NT2/D1 (cell line): ENCODE measurements around the gene MRPL58.
"Not testable (repeated sequence)": the region's sequence is repeated elsewhere in the genome, so short reads cannot be mapped to it uniquely, and the experiment has no call there.

ENCODE experiments used
- DNase-seq: peaks from one replicate; pipeline ENCODE4 v3.0.0-alpha.2; 2011; ENCODE audit warnings: low read depth, low spot score
- H3K27me3 ChIP-seq: 2 replicates; pipeline ENCODE4 v1.6.0; 2011; ENCODE audit warnings: mild to moderate bottlenecking; ENCODE audit not compliant: insufficient read length, insufficient read depth
- H3K36me3 ChIP-seq: 2 replicates; pipeline ENCODE4 v1.6.1; 2011; ENCODE audit warnings: mild to moderate bottlenecking, low read length, mixed read lengths; ENCODE audit not compliant: insufficient read depth, insufficient read length
- H3K4me1 ChIP-seq: 2 replicates; pipeline ENCODE4 v1.5.1; 2011; ENCODE audit not compliant: insufficient read depth, insufficient read length
- H3K4me3 ChIP-seq: 2 replicates; pipeline ENCODE4 v1.5.1; 2011; ENCODE audit warnings: low read depth; ENCODE audit not compliant: insufficient read length
- H3K9ac ChIP-seq: 2 replicates; pipeline ENCODE4 v1.6.0; 2011; ENCODE audit warnings: low read depth; ENCODE audit not compliant: insufficient read length
- H3K9me3 ChIP-seq: 2 replicates; pipeline ENCODE4 v1.5.1; 2011; ENCODE audit warnings: mild to moderate bottlenecking, low read length; ENCODE audit not compliant: insufficient read depth
- SUZ12 ChIP-seq: IDR thresholded peaks from 2 replicates; pipeline ENCODE4 v1.6.1; 2011; ENCODE audit not compliant: insufficient read length, insufficient read depth; ENCODE audit errors: extremely low read depth
- YY1 ChIP-seq: IDR thresholded peaks from 2 replicates; pipeline ENCODE4 v1.6.1; 2011; ENCODE audit not compliant: insufficient read length, insufficient read depth
- ZNF274 ChIP-seq: IDR thresholded peaks from 2 replicates; pipeline ENCODE4 v1.6.1; 2011; ENCODE audit warnings: mild to moderate bottlenecking, low read depth, low read length

The MRPL58 gene

DNA sequence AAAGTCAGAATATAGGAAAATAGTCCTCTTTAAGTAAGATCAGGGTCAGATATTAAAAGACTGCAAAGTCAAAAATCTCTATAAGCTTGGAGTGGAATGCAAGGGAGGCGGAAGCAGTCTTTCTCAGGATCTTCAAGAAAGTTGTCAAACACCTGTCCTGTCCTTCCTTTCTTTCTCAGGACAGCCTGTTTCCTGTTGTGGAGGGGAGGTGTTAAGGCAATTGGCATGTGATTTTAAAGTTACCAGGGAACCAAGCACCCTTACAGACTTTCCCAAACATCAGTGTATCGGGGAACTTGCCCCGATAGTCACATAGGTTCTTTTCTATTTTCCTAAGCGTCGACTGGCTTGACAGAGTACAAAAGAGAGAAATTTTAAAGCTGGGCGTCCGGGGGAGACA is 32.2 kb downstream of the MRPL58 start:
- Histone ChIP-seq H3K4me1 (peaks cover 10% of the 10 kb centered on the region), H3K9ac (no peak overlapping the region), H3K4me3 (no peak overlapping the region), H3K9me3 (no peaks in the 10 kb centered on the region), H3K36me3 (peaks cover 41% of the 10 kb centered on the region), H3K27me3 (no peaks in the 10 kb centered on the region)
- DNase-seq, result no peak
- TF ChIP-seq YY1, result no peak
- TF ChIP-seq ZNF274, result no peak
- no peak for TF ChIP-seq SUZ12

DNA sequence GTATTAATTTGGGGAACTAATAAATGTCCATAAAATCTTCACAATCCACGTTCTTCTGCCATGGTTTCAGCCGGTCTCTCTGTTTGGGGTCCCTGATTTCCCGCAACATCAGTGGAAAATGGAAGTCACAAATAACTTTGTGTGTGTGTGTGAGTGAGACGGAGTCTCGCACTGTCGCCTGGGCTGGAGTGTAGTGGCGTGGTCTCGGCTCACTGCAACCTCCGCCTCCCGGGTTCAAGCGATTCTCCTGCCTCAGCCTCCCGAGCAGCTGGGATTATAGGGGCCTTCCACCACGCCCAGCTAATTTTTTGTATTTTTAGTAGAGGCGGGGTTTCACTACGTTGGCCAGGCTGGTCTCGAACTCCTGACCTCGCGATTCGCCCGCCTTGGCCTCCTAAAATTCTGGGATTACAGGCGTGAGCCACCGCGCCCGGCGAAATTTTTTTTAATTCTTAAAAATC is 33.5 kb downstream of the MRPL58 start:
- not testable (repeated sequence) for H3K9me3 ChIP-seq
- peaks cover 39% of the 10 kb centered on the region for H3K36me3 ChIP-seq

DNA sequence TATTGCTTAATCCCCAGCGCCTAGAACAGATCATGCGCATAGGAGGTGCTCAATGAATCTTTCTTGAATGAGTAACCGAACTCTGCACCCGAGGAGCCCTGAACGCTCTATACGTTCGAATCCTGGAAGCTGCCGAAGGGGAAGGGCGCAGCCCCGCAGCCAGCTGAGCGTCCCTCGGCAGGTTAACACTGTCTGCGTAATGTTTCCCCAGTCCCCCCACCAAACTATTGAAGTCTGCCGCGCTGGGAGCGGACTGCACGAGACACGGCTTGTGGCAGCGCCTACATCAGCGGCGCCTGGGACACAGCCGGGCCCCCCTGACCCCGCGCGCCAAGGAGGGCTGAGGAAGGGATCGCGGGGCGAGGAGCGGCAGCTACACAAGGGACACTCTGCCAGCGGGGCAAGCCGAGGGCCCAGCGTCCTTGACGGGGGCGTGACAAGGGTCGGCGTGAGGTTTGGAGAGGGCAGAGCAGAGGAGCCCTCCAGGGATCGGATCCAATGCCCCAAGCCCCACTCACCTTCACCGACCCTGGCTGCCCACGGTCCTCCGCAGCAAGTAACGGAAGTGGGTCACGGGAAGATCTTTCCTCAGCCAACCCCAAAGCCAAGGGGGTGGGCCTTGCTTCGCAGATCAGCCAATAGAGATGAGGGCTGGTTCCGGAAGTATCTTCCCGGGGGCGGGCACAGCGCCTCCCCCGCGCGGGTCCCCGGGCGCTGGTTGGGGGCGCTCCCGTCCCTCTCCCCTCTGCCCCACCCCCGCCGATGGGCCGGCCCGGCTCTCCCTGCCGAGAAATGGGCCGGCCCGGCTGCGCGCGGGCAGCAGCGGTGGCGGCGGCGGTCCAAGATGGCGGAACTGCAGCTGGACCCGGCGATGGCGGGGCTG is 34.2 kb downstream of the MRPL58 start, which contains the start of the genes ATP5PD and KCTD2:
TSS of gene ATP5PD (minus strand) at position 563 of the 883 bp plus-strand sequence. CDS start 4,319 bp downstream, outside the sequence.
TSS of gene KCTD2 (plus strand) at position 819 of the 883 bp plus-strand sequence. CDS start at position 845, 26 bp downstream.
- Histone ChIP-seq H3K4me3 (peak within 1 kb of the TSS; percentile 100), H3K9me3 (no peaks in the 10 kb centered on the region), H3K27me3 (no peaks in the 10 kb centered on the region), H3K4me1 (peaks cover 8% of the 10 kb centered on the region), H3K36me3 (peaks cover 35% of the 10 kb centered on the region), H3K9ac (peak within 1 kb of the TSS; percentile 99)
- DNase-seq, result peak; percentile 91
- TF ChIP-seq ZNF274, result no peak
- TF ChIP-seq YY1, result peak; percentile 63

More for the DNA sequence above, 33.5 kb downstream of the MRPL58 start:
- not testable (repeated sequence) for H3K4me1 ChIP-seq, H3K27me3 ChIP-seq, DNase-seq
- Histone ChIP-seq H3K4me3 (peak overlapping the region; percentile 100), H3K9ac (peak overlapping the region; percentile 99)

GRCh38 chr17:75047398-75048098 is 35.1 kb downstream of the MRPL58 start:
- DNase-seq, result no peak
- Histone ChIP-seq H3K27me3 (no peaks in the 10 kb centered on the region), H3K9ac (peak overlapping the region; percentile 98), H3K9me3 (no peaks in the 10 kb centered on the region), H3K36me3 (peaks cover 34% of the 10 kb centered on the region), H3K4me1 (peaks cover 4% of the 10 kb centered on the region), H3K4me3 (peak overlapping the region; percentile 93)
- TF ChIP-seq ZNF274 (no peak), YY1 (no peak), SUZ12 (no peak)

DNA sequence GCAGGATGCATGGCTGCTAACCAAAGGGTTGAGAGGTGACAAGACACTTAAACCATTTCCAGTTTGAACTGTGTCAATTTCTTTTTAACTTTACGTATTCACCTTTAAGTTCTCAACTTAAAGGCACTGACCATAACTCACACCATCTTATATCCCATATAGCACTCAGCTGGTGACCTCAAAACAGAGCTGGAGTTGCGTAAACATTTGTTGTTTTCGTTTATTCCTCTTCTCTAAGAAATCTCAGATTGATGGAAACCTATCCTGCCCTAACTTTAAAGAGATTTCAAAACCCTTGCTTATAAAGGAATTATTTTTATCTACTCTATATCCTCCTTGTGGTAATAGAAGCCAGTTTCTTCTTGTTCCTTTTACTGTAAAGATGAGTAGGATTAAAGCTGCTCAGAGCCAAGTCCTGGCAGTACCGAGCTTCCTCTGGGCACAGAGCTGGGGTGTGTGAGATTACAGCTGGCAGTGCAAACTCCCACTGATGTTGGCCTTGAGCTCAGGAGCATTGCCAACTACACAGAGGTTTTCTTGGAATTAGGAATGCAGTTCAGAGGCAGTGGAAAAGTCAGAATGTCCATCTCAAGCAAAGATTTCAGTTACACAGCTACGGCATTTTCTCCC is 35.9 kb downstream of the MRPL58 start:
- DNase-seq, result no peak
- peaks cover 42% of the 10 kb centered on the region for H3K36me3 ChIP-seq

GRCh38 chr17:75049057-75049456 is 36.6 kb downstream of the MRPL58 start:
- H3K4me3 ChIP-seq, result no peak overlapping the region
- H3K27me3 ChIP-seq, result no peaks in the 10 kb centered on the region
- H3K9ac ChIP-seq, result no peak overlapping the region
- no peak for DNase-seq
- H3K9me3 ChIP-seq, result peaks cover 3% of the 10 kb centered on the region; the same call in 1 of the 2 replicates
- H3K36me3 ChIP-seq, result peaks cover 49% of the 10 kb centered on the region
- no peaks in the 10 kb centered on the region for H3K4me1 ChIP-seq
- TF ChIP-seq YY1, result no peak
- TF ChIP-seq ZNF274, result no peak
- no peak for TF ChIP-seq SUZ12

More for the DNA sequence above, 35.9 kb downstream of the MRPL58 start:
- H3K9me3 ChIP-seq, result no peaks in the 10 kb centered on the region
- no peaks in the 10 kb centered on the region for H3K4me1 ChIP-seq
- peak overlapping the region; percentile 98 for H3K9ac ChIP-seq
- TF ChIP-seq SUZ12, result no peak
- TF ChIP-seq YY1, result no peak
- TF ChIP-seq ZNF274, result no peak
- no peaks in the 10 kb centered on the region for H3K27me3 ChIP-seq
- H3K4me3 ChIP-seq, result peak overlapping the region; percentile 93

DNA sequence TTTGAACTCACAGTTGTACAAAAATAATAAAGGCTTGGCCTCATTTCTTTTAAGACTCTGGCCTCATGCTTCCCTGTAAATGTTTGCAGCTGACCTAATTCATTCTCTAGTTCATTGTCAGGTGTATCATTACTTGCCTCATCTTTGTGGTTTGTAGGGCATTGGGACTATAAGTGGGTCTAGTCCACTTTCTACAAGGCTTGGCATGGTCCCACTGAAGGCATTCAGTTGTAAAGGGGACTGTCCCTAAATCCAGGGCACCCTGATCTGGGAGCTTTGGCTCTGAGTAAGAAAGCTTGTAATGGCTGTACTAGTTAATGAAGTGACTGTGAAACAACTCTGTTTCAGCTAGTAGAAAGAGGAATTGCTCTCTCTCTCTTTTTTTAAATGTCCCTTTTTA is 37.2 kb downstream of the MRPL58 start:
- Histone ChIP-seq H3K9ac (no peak overlapping the region), H3K36me3 (peaks cover 53% of the 10 kb centered on the region), H3K27me3 (no peaks in the 10 kb centered on the region), H3K4me1 (no peaks in the 10 kb centered on the region), H3K9me3 (peaks cover 4% of the 10 kb centered on the region; the same call in 1 of the 2 replicates), H3K4me3 (no peak overlapping the region)
- TF ChIP-seq SUZ12, result no peak
- no peak for TF ChIP-seq YY1
- TF ChIP-seq ZNF274, result no peak
- no peak for DNase-seq
